Ovary (tissue), 3 donors: Measurements from ENCODE around the gene SAMD4A.

Experiments used
- POLR2A ChIP-seq: fragments of 450-650 bp; IDR thresholded peaks from one replicate; pipeline ENCODE4 v1.6.1; 2017; ENCODE audit warnings: antibody characterized with exemption, mild to moderate bottlenecking, moderate library complexity
- TF ChIP-seq, protein P1 (sequence below), 3 donors: fragments of 450-650 bp in 2 of 3; fragments of 200-600 bp in 1 of 3; IDR thresholded peaks; one replicate each; pipeline versions ENCODE4 v1.5.1 to v1.8.0; 2016 to 2022; ENCODE audit warnings: antibody characterized with exemption in 3 of 3, mild to moderate bottlenecking in 1 of 3
- donor health status: DM: no; HTN: no; CAD: no.

DNA sequence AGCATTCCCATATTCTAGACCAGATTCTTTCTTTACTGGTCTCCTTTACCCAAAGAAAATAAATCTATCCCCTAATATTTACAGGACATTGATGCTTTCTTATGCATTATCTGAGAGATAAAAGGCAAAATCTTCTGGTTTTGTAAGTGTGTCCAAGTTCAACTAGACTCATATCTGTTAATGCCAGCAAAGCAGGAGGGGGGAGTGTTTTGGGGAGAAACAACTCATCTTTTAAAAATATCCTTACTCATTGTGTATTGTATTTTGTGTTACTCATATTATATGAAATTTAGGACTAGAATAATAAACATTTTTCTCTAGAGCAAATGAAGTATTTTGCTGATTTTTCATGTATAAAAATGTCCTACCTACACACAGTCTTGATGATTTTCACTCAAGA lies 54.8 kb downstream of the SAMD4A start:
- TF ChIP-seq, protein P1, sequence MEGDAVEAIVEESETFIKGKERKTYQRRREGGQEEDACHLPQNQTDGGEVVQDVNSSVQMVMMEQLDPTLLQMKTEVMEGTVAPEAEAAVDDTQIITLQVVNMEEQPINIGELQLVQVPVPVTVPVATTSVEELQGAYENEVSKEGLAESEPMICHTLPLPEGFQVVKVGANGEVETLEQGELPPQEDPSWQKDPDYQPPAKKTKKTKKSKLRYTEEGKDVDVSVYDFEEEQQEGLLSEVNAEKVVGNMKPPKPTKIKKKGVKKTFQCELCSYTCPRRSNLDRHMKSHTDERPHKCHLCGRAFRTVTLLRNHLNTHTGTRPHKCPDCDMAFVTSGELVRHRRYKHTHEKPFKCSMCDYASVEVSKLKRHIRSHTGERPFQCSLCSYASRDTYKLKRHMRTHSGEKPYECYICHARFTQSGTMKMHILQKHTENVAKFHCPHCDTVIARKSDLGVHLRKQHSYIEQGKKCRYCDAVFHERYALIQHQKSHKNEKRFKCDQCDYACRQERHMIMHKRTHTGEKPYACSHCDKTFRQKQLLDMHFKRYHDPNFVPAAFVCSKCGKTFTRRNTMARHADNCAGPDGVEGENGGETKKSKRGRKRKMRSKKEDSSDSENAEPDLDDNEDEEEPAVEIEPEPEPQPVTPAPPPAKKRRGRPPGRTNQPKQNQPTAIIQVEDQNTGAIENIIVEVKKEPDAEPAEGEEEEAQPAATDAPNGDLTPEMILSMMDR (IDR thresholded peaks at IDR 0.05) = no peak
- no peak for TF ChIP-seq POLR2A
